ENCODE measurements around the gene ITGAL.
A peak's percentile ranks its signal among the peaks of the same experiment; 100 is the strongest.
"Not testable (repeated sequence)": the region's sequence is repeated elsewhere in the genome, so short reads cannot be mapped to it uniquely, and the experiment has no call there.

Gene ITGAL

GRCh38 chr16:30493941-30494488 is 21.5 kb downstream of the ITGAL start:
- no peak for DNase-seq

DNA sequence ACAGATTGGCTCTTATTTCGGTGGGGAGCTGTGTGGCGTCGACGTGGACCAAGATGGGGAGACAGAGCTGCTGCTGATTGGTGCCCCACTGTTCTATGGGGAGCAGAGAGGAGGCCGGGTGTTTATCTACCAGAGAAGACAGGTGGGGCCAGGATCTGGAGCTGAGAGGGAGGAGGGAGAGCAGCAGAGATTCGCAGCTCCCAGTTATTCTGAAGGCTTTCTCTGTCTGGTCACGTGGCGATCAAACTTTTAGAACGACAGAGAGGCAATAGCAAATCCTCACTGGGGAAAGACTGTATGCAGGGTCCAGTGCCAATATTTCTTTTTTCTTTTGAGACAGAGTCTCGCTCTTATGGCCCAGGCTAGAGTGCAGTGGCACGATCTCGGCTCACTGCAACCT is 22.2 kb downstream of the ITGAL start:
- DNase-seq: no peak

DNA sequence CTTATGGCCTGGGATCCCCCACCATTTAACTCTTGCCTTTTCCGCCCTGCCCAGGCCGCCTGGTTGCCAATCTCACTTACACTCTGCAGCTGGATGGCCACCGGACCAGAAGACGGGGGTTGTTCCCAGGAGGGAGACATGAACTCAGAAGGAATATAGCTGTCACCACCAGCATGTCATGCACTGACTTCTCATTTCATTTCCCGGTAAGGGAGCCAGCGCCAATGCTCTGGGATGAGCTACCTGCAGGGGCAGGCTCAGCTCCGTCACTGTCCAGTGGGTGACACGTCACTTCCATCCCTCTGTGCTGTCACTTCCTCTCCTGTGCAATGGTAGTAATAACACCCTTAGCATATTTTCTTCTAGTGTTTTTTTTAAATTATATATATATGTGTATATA is 26.7 kb downstream of the ITGAL start:
- DNase-seq: no peak

GRCh38 chr16:30503403-30504296 is 31.1 kb downstream of the ITGAL start:
- DNase-seq: no peak

GRCh38 chr16:30509081-30509765 is 36.7 kb downstream of the ITGAL start:
- DNase-seq: no peak

DNA sequence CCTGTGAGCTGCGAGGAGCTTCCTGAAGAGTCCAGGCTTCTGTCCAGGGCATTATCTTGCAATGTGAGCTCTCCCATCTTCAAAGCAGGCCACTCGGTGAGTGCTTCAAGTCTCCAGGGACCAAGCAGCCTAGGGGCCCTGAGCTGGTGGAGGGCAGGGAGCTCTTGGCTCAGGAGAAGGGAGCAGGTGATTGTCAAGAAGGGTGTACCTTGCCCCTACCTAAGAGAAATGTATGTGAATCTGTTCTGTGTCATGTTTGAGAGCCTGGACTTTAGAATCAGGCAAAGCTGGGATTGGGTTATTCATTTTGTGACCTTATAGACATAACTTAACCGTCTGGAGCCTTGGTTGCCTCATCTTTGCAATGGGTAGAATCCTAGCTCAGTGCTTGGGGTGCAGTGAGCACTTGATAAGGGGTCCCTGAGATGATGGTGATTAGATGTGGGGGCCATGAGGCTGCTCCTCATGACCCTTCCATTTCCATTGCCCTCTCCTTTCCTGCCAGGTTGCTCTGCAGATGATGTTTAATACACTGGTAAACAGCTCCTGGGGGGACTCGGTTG is 37.9 kb downstream of the ITGAL start:
- no peak for DNase-seq

GRCh38 chr16:30511509-30511908 is 39.0 kb downstream of the ITGAL start:
- DNase-seq: no peak

DNA sequence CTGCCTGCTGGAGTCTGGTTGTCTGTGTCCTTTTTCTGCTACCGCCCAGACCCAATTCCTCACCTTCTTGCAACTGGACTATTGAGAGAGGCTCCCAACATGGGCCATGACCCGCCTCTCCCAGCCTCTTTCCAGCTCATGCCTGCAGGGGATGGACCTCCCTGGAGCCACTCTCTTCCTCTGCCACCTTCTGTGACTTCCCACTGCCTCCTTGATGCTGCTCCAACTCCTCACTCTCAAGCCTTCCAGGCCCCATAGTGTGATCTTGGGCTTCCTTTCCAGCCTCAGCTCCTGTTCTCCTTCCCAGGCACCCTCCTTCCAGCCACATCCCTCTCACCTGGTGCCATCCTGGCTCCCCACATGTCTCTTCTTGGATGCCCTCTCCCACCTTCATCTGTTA is 42.7 kb downstream of the ITGAL start:
- DNase-seq: no peak

- no peak for DNase-seq
Measured at GRCh38 chr16:30518552-30518951, 46.0 kb downstream of the ITGAL start.

DNA sequence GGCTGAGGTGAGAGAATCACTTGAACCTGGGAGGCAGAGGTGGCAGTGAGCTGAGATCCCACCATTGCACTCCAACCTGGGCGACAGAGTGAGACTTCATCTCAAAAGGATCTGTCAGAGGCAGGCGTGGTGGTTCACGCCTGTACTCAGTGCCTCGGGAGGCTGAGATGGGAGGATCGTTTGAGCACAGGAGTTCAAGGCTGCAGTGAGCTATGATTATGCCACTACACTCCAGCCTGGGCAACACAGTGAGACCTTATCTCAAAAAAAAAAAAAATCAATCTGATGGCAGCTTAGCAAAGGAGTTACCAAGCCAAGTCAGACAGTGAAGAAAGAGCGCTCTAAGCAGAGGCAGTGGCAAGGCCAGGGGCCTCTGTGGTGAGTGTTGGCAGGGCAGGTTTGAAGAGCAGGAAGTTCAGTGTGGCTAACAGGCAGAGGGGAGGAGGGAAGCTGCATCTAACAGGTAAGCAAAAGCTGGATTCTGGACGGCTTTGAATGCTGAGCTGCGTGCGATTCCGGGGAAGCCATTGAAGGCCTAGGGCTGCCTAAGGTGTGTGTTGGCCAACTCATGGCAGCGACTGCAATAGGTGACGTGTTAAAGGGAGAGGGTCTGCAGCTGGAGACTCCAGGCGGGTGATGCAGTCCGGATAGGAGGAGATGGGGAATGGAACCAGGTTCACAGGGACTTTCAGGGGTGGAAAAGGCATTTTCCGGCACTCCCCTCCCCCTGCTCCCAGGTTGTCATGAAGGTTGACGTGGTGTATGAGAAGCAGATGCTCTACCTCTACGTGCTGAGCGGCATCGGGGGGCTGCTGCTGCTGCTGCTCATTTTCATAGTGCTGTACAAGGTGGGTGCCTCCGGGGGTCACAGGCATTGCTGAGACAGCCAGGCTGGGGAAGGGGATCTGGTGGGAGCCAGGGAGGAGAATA is 46.8 kb downstream of the ITGAL start:
- DNase-seq: no peak

GRCh38 chr16:30521476-30521872 is 48.9 kb downstream of the ITGAL start:
- DNase-seq: no peak

DNA sequence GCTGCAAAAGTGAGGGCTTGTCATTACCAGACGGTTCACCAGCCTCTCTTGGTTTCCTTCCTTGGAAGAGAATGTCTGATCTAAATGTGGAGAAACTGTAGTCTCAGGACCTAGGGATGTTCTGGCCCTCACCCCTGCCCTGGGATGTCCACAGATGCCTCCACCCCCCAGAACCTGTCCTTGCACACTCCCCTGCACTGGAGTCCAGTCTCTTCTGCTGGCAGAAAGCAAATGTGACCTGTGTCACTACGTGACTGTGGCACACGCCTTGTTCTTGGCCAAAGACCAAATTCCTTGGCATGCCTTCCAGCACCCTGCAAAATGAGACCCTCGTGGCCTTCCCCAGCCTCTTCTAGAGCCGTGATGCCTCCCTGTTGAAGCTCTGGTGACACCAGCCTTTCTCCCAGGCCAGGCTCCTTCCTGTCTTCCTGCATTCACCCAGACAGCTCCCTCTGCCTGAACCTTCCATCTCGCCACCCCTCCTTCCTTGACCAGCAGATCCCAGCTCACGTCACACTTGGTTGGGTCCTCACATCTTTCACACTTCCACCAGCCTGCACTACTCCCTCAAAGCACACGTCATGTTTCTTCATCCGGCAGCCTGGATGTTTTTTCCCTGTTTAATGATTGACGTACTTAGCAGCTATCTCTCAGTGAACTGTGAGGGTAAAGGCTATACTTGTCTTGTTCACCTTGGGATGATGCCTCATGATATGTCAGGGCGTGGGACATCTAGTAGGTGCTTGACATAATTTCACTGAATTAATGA is 49.5 kb downstream of the ITGAL start:
- no peak for DNase-seq

DNA sequence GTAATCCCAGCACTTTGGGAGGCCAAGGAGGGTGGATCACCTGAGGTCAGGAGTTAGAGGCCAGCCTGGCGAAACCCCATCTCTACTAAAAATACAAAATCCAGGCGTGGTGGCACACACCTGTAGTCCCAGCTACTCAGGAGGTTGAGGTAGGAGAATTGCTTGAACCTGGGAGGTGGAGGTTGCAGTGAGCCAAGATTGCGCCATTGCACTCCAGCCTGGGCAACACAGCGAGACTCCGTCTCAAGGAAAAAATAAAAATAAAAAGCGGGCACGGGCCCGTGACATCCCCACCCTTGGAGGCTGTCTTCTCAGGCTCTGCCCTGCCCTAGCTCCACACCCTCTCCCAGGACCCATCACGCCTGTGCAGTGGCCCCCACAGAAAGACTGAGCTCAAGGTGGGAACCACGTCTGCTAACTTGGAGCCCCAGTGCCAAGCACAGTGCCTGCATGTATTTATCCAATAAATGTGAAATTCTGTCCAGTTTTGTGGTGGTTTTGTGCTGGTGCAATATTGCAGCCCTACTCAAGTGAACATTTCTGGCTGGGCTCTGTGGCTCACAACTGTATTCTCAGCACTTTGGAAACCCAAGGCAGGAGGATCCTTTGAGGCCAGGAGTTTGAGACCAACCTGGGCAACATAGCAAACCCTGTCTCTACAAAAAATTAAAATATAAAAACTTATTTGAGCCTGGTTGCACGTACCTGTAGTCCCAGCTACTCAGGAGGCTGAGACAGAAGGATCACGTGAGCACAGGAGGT is 50.3 kb downstream of the ITGAL start:
- not testable (repeated sequence) for DNase-seq

DNA sequence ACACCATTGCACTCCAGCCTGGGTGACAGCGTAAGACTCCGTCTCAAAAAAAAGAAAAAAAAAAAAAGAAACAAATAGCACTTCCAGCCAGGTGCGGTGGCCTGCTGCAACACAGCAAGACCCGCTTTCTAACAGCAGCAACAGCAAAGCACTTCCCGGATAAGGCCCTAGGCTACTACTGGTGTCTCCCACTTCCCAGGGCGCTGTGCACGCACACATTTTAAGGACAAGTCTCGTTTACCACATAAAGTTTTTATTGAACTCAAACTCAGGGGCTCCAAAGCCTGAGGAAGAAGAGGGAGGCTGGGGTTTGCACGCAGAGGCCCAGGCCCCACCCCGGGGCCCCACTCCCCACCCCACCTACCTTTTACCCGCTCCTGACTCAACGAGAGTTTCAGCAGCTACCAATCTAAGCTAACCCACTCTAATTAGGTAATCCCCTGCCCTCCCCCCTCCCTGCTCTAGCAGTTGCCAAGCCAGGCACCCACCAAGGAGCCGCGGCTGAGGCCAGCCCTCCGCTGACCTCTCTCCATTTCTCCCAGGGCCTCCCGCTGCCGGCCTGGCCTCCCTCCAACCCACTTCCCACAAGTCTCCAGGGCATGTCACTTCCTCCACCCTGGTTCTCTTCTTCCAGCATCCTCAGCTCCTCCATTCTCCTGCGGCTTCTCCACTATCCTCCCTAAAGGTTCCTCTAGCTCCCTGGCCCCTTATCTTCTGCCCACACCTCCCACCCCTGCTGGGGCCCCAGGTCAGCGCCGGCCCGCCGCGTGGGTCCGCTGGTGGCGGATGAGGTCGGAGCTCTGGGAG is 51.4 kb downstream of the ITGAL start:
- no peak for DNase-seq

GRCh38 chr16:30524575-30525568 is 52.3 kb downstream of the ITGAL start:
- no peak for DNase-seq

DNA sequence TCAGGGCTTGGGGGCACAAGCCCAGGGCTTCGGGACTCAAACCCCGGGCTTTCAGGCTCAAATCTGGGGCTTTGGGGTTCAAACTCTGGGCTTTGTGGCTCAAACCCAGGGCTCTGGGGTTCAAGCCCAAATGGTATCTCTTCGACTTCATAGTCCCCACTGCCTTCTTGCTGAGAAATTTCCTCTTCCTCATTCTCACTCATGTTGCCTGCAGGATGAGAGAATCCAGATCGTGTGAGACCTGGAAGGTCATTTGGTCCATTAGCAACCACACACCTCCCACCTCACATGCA is 53.2 kb downstream of the ITGAL start:
- no peak for DNase-seq

GRCh38 chr16:30526137-30526822 is 53.7 kb downstream of the ITGAL start, which contains the start of gene ZNF768:
ZNF768 (minus strand) TSS chr16:30526566; CDS start chr16:30526413, 153 bp downstream.
- DNase-seq: peak; percentile 49 to 65
